Stimulated activated CD8-positive, alpha-beta memory T cell treated with anti-CD3 and anti-CD28 coated beads, Interleukin-2, amount 100 ng/mL, for 1 hour (primary cell): ENCODE data around the gene TCN1.
"Not testable (repeated sequence)": the region's sequence is repeated elsewhere in the genome, so short reads cannot be mapped to it uniquely, and the experiment has no call there.

ENCODE experiments used
- DNase-seq, 2 donors: peaks; one replicate each; pipeline ENCODE4 v3.0.0-alpha.2; 2020; ENCODE audit warnings: low read depth in 2 of 2

Gene TCN1

DNA sequence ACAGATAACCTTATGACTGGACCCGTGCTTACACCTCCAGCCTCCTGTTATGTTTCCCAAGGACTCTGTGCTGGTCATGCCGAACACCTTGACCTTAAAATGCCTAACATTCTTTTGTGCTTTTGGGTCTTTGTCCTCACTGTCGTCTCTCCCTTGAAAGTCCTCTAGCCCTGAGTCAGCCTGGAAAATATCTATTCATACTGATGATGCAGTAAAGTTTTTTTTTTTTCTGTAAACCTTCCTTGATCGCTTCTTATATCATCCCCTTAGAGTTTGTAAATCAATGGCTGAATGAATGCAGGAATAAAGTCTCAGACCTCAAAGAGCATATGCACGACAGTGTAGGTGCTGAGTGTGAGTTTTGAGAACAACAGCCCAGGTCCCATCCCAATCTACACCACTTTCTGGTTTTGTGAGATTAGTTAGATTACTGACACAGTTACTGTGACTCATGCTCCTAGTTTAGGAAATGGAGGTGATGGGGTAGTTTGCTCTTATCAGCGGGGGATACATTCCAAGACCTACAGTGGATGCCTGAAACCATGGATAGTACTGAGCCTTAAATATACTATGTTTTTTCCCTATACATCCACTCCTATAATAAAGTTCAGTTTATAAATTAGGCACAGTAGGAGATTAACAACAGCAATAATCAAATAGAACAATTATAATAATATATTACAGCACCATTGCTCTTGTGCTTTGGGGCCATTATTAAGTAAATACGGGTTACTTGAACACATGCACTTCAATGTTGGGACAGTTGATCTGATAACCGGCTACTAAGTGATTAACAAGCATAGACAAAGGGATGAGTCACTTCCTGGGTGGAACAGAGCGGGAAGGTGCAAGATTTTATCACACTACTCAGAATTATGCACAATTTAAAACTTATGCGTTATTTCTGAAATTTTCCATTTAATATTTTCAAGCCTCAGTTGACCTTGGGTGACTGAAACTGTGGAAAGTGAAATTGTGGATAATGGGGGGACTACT is 8.6 kb downstream of the TCN1 start:
- no peak for DNase-seq

DNA sequence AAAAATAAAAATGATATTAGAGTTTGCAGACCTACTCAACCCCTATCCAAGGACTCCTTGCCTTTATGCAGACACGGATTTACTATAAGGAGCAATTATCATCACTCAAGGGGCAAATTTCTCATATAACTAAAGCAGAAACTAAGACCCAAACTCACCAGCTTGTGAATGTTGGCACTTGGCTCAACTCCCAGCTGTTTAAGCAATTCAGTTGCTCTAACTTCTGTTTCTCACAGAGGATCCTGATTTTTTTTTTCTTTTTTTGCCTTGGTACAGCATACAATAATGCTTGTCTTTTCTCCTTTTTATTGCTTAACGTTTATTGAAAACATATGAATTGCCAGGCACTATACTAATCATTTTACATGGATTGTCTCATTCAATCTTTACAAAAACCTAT is 11.4 kb downstream of the TCN1 start:
- DNase-seq, result no peak

DNA sequence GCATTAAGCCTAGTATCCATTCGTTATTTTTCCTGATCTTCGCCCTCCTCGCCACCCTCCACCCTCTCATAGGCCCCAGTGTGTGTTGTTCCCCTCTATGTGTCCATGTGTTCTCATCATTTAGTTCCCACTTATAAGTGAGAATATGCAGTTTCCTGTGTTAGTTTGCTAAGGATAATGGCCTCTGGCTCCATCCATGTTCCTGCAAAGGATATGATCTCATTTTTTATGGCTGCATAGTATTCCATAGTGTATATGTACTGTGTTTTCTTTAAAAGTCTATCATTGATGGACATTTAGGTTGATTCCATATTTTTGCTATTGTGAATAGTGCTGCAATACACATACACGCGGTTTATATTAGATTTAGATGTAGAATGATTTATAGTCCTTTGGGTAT is 14.9 kb downstream of the TCN1 start:
- not testable (repeated sequence) for DNase-seq

DNA sequence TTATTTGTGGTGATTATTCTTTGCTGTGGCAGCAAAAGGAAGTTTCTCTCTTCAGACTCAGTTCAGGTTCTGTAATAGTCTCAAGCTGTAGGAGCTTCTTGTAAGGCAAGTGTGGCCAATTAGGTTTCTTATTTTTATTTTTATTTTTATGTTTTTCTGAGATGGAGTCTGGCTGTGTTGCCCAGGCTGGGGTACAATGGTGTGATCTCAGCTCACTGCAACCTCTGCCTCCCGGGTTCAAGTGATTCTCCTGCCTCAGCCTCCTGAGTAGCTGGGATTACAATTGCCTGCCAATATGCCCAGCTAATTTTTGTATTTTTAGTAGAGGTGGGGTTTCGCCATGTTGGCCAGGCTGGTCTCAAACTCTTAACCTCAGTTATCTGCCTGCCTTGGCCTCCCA is 16.7 kb downstream of the TCN1 start:
- not testable (repeated sequence) for DNase-seq

DNA sequence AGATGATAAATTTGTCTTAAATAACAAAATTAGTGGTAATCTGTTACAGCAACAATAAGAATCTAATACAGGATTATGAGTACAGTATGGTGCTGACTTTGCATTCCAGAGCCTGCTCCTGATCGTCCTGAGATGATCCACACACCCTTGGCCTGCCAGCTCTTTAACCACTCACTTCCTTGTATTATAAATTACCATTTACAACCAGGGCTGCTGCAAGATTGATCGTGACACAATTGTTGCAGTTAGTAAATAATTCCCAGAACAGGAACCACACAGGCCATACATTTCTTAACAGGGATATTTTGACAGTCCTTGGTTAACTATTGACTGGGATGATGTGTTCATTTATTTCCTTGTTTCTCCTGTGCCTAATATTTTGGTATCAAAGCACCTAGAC is 17.2 kb downstream of the TCN1 start:
- no peak for DNase-seq

DNA sequence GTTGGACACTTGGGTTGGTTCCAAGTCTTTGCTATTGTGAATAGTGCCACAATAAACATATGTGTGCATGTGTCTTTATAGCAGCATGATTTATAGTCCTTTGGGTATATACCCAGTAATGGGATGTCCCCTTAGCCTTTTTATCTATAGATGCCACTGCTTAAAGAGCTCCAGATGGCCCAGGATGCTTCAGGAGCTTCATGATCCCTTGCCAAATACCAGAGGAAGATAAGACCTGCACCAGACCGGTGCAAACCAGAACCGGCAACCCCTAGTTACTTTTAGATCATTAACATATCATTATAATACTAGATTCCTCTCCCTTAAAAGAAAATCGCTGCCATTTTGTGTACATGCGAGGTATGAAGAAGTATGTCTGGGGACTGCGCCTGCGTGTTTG is 17.8 kb downstream of the TCN1 start:
- DNase-seq, result not testable (repeated sequence)

DNA sequence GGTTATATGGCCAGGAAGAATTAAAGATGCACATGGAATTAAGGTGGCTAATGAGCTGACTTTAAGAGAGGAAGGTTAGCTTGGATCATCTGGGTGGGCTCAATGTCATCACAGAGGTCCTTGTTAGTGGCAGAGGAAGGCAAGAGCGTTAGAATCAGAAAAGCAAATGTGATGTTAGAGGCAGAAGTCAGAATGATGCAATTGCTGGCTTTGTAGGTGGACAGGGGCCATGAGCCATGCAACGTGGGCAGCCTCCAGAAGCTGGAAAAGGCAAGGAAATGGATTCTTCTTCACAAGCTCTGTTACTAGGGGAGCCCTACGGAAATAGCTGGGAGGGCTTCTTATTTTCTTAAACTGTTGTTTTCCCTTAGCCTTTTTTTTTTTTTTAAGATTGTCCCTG is 18.7 kb downstream of the TCN1 start:
- no peak for DNase-seq

DNA sequence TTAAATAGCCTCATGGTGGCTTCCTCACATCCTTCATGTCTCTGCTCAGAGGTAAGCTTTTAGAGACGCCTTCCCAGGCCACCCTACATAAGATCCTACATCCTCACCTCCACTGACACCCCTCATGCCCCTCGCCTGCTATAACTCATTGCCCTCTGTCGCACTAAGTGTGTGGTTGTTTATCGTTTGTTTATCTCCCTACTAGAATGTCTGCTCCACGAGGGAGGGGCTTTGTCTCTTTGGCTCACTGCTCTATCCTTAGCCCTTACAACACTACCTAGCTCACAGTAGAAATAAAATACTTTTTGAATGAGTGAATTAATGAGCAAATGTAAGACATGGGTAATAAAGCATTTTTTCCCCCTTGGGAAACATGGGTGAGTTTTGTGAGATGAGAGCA is 19.7 kb downstream of the TCN1 start:
- no peak for DNase-seq

DNA sequence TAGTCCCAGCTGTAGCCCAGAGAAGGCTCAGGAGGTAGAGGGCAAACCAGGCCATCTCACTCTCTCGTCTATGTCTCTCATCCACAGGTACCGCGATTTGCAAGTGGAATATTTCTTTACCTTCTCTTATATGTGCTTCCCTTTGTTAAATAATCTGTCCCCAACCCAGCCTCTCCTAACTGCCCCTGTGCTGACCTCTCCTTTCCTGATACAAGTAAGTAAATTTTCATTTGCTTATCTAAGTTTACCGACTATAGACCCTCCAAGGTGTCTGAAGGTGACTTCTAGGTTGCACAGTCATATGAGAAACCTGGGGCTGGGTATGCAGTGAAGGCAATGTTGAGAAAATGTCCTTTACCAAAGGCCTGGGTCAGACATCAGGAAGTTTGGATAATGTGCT is 20.9 kb downstream of the TCN1 start, which contains the start of gene CBLIF:
CBLIF (minus strand) TSS at position 101 of the 400 bp plus-strand sequence; CDS start at position 55, 46 bp downstream.
- DNase-seq, result no peak

DNA sequence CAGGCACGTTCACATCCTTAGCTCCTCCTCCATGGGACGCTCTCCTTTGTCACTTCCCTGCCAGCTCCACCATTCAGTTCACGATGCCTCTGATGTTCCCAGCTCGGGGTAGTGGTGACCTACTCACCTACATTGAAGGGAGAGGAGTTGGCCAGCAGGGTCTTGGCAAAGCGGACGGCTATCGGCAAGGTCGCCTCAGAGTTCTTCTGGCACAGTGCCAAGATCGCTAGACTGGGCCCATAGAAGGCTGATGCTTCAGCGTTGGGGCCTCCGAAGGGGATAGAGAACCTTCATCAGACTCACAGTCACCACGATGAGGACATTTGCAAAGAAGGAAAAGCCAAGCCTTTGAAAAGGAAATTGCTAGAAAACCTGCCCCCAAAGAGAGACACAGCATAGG is 24.0 kb downstream of the TCN1 start:
- no peak for DNase-seq

DNA sequence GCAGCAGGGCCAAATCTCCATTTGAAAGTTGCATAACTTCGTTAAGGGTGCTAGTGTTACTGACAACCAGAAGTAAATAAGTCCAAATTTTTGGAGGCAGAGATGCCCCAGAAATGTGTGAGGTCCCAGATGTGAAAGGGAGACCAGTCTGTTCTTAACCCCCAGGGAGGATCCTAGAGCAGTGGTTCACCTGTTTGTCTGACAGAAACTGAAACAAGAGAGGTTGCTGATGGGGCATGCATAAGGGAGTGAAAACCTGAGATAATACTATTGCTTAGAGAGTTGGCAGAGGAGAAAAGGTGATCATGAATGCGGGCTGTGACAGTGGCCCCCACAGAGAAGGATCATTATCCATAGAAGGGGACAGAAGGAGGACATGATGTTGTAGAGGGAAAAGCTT is 24.8 kb downstream of the TCN1 start:
- DNase-seq, result no peak

DNA sequence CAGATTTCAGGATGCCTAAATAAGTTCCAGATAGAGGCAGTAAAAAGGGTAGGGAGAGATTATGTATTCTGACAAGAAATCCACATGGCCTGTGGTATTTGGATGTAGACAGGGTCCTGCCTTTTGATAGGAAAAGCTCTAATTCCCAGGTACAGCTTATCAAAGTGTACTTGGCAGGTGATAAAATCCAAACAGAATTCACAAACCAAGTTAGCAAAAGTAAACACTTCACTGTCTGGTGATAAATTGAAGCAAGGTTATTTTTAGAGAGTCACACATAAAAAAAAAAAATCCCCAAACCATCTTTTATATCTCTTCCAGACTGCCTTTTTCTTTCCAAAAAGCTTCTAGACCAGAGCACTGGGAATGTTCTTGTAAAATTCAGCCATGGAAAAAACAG is 26.7 kb downstream of the TCN1 start:
- DNase-seq, result no peak

DNA sequence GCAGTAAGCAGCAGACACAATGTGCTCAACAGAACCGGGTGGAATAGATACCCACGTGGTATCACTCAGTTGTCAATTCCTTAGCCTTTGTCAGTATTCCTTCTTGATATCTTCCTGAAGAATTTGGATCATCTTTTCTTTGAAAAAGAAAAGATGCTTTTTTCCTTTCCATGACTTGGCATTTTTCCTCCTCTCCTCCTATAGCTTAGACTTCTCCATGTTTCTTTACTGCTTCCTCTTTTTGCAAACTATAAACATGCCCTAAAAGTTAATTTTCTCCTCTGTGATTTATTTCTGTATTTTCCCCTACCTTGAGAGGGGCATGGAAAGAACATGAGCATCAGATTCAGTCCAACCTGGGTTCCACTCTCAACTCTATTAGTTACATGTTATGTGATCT is 32.7 kb downstream of the TCN1 start:
- DNase-seq, result no peak

DNA sequence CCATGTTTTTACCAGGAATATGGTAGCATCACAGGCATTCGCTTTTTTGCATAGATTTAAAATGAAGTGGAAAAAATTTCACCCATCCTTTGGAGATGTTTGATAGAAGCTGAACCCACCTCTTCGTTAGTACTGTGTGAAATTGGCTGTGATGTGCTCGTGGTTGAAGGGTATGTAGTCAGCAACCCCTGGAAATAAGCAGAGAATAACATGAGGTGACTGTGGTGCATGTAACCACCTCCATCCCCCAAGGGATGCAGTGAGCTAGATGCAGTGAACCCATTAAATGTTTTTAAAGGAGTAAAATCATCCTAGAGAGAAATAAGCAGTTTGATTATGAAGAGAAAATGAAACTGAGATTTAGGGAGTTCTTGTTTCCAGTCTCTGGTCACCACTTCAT is 36.9 kb downstream of the TCN1 start:
- no peak for DNase-seq

DNA sequence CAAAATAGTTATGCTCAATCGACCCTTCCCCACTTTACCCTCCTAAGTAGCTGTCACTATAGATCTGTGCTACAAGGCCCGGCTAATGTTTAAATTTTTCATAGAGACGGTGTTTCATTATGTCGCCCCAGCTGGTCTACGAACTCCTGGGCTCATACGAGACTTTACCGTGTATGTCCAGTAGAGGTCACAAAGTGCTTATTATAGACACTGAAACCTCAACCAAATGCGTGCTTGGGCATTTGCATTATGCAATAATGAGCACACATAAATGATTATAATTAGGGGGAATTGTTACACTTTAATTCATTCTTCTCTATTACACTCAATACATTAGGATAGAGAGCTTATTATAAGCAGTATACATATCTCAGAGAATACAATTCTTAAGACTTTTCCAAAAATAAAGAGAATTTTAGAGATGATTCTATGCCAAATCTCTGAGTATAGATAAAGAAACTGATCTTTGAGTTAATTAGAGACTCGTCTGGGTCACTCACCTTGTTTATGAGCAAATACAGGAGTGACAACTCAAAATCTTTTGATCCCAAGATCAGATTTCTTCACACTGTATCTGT is 43.2 kb downstream of the TCN1 start:
- no peak for DNase-seq

DNA sequence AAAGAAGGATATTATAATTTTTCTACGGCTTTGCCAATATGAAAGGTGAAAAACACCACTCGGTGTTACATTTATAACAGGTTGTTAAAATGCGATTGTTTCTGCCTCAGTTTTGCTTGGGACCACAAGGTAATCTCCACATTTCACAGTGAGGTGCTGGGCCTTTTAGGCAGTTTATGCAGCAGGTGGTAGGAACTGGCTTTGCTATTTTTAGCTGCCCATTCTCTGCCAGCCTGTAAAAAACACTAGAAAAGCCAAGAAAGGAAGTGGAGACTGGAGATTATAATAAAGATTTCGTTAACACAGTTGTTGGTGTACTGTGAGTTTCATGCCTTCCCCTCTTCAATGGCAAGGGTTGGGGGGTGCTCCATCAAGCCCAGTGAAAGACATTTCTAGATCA is 47.7 kb downstream of the TCN1 start:
- no peak for DNase-seq

DNA sequence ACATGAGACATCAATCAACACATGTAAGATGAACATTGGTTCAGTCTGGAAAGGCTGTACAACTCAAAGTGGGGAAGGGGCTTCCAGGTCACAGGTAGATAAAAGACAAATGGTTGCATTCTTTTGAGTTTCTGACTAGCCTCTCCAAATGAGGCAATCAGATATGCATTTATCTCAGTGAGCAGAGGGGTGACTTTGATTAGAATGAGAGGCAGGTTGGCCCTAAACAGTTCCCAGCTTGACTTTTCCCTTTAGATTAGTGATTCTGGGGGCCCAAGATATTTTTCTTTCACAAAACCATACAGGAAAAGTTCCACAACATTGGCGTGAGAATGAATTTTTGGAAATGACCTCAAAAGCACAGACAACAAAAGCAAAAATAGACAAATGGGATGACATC is 49.9 kb downstream of the TCN1 start:
- not testable (repeated sequence) for DNase-seq

DNA sequence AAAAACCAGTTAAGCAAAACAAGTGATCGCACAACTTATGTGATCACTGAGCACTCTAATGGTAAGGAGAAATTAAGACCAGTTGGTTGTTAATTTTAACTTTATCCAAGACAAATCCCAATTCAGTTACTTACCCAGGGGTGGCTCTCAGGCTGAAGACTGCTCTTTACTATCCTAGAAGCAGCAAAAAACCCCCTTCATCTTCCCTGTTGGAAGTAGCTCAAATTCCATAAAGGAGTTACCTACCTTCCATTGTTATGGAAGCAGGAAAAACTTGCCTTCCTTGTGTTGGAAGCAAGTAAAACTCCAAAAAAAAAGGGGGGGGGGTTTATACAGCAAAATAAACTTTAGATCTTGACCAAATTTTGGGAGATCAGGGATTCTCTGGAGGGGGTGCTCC is 50.5 kb downstream of the TCN1 start:
- DNase-seq, result no peak

DNA sequence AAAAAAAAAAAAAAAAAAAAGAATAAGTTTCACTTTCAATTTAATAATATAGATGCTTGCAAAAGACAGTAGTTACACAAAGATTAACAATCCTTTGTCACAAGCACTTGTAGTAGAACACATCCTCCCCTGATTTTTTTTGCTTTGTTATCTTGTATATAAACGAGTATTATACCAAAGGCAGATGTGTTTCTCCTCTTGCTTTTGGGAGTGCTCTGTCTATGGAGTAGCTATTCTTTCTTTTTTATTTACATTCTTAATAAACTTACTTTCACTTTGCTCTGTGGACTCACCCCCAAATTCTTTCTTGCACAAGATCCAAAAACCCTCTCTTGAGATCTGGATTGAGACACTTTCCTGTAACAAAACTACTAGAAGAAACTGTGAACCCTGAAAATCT is 52.3 kb downstream of the TCN1 start:
- no peak for DNase-seq

DNA sequence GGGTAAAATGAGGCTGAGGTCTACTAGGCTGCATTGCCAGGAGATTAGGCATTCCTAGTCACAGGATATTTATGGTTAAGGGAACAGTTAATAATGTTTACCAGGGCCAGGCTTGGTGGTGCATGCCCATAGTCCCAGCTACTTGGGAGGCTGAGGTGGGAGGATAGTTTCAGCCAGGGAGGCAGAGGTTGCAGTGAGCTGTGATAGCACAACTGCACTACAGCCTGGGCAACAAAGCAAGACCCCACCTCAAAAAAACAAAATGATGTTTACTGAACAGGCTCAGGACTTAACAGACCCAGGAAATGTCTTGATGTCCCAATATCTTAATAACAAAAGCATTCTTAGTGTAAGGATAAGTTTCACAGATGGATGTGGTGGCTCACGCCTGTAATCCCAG is 52.9 kb downstream of the TCN1 start:
- no peak for DNase-seq

DNA sequence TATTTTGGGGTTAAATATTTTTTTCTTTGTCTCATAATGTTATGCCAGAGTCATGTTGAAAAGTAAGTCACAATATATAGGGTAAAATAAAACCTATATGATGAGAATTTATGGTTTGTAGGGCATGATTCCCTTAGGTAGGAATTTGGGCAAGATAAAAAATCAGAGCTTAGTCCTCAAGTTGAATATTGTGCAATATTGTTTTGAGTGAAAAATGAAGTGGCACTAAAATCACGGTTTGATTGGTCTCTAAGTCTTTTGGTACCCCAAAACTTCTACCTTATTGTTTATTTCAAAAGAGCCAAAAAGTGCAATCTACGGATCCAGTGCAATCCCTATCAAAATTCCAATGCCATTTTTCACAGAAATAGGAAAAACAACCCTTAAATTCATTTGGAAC is 54.1 kb downstream of the TCN1 start:
- DNase-seq, result no peak

DNA sequence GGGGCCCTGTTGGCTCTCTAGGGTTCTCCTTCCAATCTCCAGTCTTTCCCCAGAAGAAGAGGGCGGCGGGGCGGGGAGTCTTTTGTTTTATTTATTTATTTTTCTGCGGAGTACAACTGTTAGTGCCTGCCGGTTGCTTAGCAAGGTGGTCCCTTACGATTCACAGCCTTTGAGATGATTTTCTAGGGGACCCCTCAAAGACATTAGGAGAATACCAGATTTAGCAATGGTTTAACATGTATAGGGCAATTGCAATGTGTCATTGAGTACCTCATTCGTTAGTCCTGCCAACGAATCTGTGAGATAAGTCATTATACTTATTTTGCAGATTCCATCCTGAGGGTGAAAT is 55.4 kb downstream of the TCN1 start:
- DNase-seq, result no peak

DNA sequence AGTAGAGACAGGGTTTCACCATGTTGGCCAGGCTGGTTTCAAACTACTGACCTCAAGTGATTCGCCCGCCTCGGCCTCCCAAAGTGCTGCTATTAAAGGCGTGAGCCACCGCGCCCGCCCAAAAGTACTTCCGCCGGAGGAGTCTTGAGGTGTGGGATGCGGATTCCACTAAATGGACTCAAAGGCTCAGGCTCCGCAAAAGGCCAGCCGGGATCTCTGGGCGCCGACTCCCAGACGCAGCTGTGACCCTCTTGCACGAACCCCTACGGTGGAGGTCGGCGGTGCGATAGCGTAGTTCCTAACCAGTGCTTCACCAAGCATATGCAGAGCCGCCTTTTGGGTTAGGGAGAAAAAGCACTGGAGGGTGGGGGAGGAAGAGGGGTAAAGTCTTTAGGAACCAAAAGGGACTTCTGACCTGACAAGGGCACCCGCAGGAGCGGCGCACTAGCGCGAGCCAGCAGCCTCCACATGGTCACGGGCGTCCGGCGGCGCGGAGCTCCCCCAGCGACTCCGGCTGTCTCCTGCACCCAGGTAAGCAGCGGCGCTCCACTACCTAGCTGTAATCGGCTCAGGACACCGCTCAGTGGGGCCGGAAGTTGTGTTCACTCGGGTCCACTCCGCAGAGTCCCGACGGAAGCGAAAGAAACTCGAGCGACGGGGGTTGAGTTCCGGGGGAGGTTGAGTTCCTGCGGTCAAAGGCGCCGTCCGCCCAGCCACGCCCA is 55.9 kb downstream of the TCN1 start, which contains the start of gene MRPL16:
MRPL16 (minus strand) TSS at position 590 of the 722 bp plus-strand sequence; CDS start at position 470, 120 bp downstream.
- peak; percentile 78 to 81 for DNase-seq
